H1 (cell line): Measurements from ENCODE around the gene MAML3. TPM values are rescaled to one million over a fixed set of nuclear protein-coding genes. Genes with fewer than 3 reads are reported as not detected.

Source experiments
- CTCF ChIA-PET: fragments of 300-600 bp; sonication (Branson Sonifier 250); formaldehyde crosslinking; loops from one replicate; lab custom pipeline; 2021; ENCODE audit not compliant: partially characterized antibody; lab: Charles Lee
- POLR2A ChIA-PET: fragments of 300-600 bp; sonication (Branson Sonifier 250); formaldehyde crosslinking; loops from one replicate; lab custom pipeline; 2021; ENCODE audit warnings: inconsistent platforms; ENCODE audit not compliant: partially characterized antibody; lab: Charles Lee
- DNase-seq, 2 experiments: peaks; one replicate each; pipeline versions ENCODE4 v3.0.0 to v3.0.0-alpha.2; 2010 to 2022; ENCODE audit warnings: low spot score in 2 of 2, low read depth in 1 of 2, mixed read lengths in 1 of 2
- FAIRE-seq: peaks from 2 replicates; lab custom pipeline; 2011; peaks lifted over from hg19 to GRCh38; lab: Jason Lieb, UNC
- H2AFZ ChIP-seq: 2 replicates; pipeline ENCODE4 v1.8.1; 2012; ENCODE audit warnings: low read length, inconsistent platforms
- H2AK5ac ChIP-seq: 2 replicates; pipeline ENCODE4 v1.6.1; 2013; ENCODE audit warnings: low read depth, low read length
- H2BK120ac ChIP-seq: replicated peaks from 2 replicates; pipeline ENCODE3; 2013; ENCODE audit warnings: low read depth, low read length, inconsistent platforms
- H2BK12ac ChIP-seq: 2 replicates; pipeline ENCODE4 v1.6.1; 2013; ENCODE audit warnings: low read depth, low read length
- H2BK15ac ChIP-seq: 2 replicates; pipeline ENCODE4 v1.6.1; 2013; ENCODE audit warnings: low read length
- H2BK20ac ChIP-seq: 2 replicates; pipeline ENCODE4 v1.6.1; 2013; ENCODE audit warnings: low read length
- H2BK5ac ChIP-seq: 2 replicates; pipeline ENCODE4 v1.6.1; 2013; ENCODE audit warnings: low read depth, low read length
- H3K14ac ChIP-seq: 2 replicates; pipeline ENCODE4 v1.6.1; 2013; ENCODE audit warnings: inconsistent platforms; ENCODE audit not compliant: insufficient read length
- H3K18ac ChIP-seq: 2 replicates; pipeline ENCODE4 v1.6.1; 2013; ENCODE audit warnings: low read length; ENCODE audit errors: extremely low read depth
- H3K23ac ChIP-seq: 2 replicates; pipeline ENCODE4 v1.6.1; 2013; ENCODE audit warnings: inconsistent platforms; ENCODE audit not compliant: insufficient read length
- H3K23me2 ChIP-seq: 2 replicates; pipeline ENCODE4 v1.6.1; 2013; ENCODE audit warnings: low read depth, low read length
- H3K27ac ChIP-seq: 2 replicates; pipeline ENCODE4 v1.6.1; 2011; ENCODE audit warnings: low read depth, low read length, inconsistent platforms
- H3K27me3 ChIP-seq, 4 experiments: replicated peaks in 1 of 4; 1 replicate in 1 of 4; 2 replicates in 3 of 4; pipeline versions ENCODE4 v1.6.1 to v1.8.1; 2011 to 2013; ENCODE audit warnings: low read length in 3 of 4, mild to moderate bottlenecking in 3 of 4, inconsistent platforms in 2 of 4, mixed read lengths in 2 of 4, moderate library complexity in 1 of 4; ENCODE audit not compliant: control insufficient read depth in 3 of 4, insufficient read depth in 3 of 4; ENCODE audit errors: extremely low read depth in 1 of 4
- H3K36me3 ChIP-seq, 4 experiments: 2 replicates each; pipeline versions ENCODE4 v1.6.1 to v1.8.1; 2011 to 2013; ENCODE audit warnings: mild to moderate bottlenecking in 4 of 4, low read length in 3 of 4, moderate library complexity in 2 of 4, control low read depth in 1 of 4, inconsistent platforms in 1 of 4; ENCODE audit not compliant: insufficient read depth in 4 of 4, control insufficient read depth in 2 of 4
- H3K4ac ChIP-seq: replicated peaks from 2 replicates; pipeline ENCODE3; 2013; ENCODE audit warnings: low read length, low read depth, mixed read lengths, inconsistent platforms; ENCODE audit not compliant: insufficient read length
- H3K4me1 ChIP-seq, 4 experiments: replicated peaks in 1 of 4; 1 replicate in 1 of 4; 2 replicates in 3 of 4; pipeline versions ENCODE4 v1.6.1 to v1.8.1; 2011 to 2013; ENCODE audit warnings: low read length in 3 of 4, inconsistent platforms in 2 of 4, mixed read lengths in 1 of 4; ENCODE audit not compliant: insufficient read depth in 4 of 4, control insufficient read depth in 3 of 4
- H3K4me2 ChIP-seq, 2 experiments: 2 replicates each; pipeline versions ENCODE4 v1.6.1 to v1.8.1; 2011 to 2013; ENCODE audit warnings: low read depth in 2 of 2, low read length in 2 of 2, control low read depth in 1 of 2, inconsistent platforms in 1 of 2, mild to moderate bottlenecking in 1 of 2; ENCODE audit not compliant: insufficient read depth in 1 of 2
- H3K4me3 ChIP-seq, 4 experiments: fragments of 200-600, 300-600 bp in 1 of 4; sonication (generic), shearing (Covaris generic), sonication (Bioruptor Twin) in 1 of 4; 2 replicates each; pipeline versions ENCODE4 v1.5.1 to v1.8.1; 2011 to 2016; ENCODE audit warnings: low read length in 4 of 4, low read depth in 3 of 4, control low read depth in 2 of 4, inconsistent platforms in 2 of 4, mild to moderate bottlenecking in 2 of 4, mixed read lengths in 1 of 4, moderate library complexity in 1 of 4; ENCODE audit not compliant: insufficient read depth in 2 of 4; ENCODE audit errors: extremely low read depth in 1 of 4
- H3K56ac ChIP-seq: replicated peaks from 2 replicates; pipeline ENCODE3; 2013; ENCODE audit warnings: low read depth, mild to moderate bottlenecking, mixed read lengths, low read length, inconsistent platforms; ENCODE audit not compliant: insufficient read length
- H3K79me1 ChIP-seq: 2 replicates; pipeline ENCODE4 v1.6.1; 2013; ENCODE audit warnings: low read depth, low read length, control low read depth
- H3K79me2 ChIP-seq, 2 experiments: 2 replicates each; pipeline versions ENCODE4 v1.6.1 to v1.8.1; 2012 to 2013; ENCODE audit warnings: low read length in 2 of 2, mild to moderate bottlenecking in 2 of 2, inconsistent platforms in 1 of 2; ENCODE audit not compliant: insufficient read depth in 2 of 2, control insufficient read depth in 1 of 2
- H3K9ac ChIP-seq, 4 experiments: replicated peaks in 1 of 4; 1 replicate in 1 of 4; 2 replicates in 3 of 4; pipeline versions ENCODE4 v1.6.1 to v1.8.1; 2011 to 2013; ENCODE audit warnings: low read depth in 3 of 4, low read length in 3 of 4, control low read depth in 2 of 4, mild to moderate bottlenecking in 2 of 4, moderate library complexity in 2 of 4, inconsistent platforms in 1 of 4; ENCODE audit errors: extremely low read depth in 1 of 4
- H3K9me3 ChIP-seq, 2 experiments: 2 replicates each; pipeline versions ENCODE4 v1.6.1 to v1.8.1; 2012 to 2013; ENCODE audit warnings: mild to moderate bottlenecking in 2 of 2, moderate library complexity in 2 of 2, control low read depth in 1 of 2, inconsistent platforms in 1 of 2, low read depth in 1 of 2, low read length in 1 of 2, mixed read lengths in 1 of 2; ENCODE audit not compliant: insufficient read depth in 2 of 2
- H4K20me1 ChIP-seq, 2 experiments: replicated peaks in 1 of 2; 2 replicates each; pipeline versions ENCODE3 to v1.8.1; 2011 to 2013; ENCODE audit warnings: inconsistent platforms in 2 of 2, low read length in 2 of 2, mild to moderate bottlenecking in 1 of 2; ENCODE audit not compliant: insufficient read depth in 2 of 2, control insufficient read depth in 1 of 2
- H4K5ac ChIP-seq: 2 replicates; pipeline ENCODE4 v1.6.1; 2013; ENCODE audit warnings: low read length, low read depth, mixed read lengths, inconsistent platforms; ENCODE audit not compliant: insufficient read length
- H4K8ac ChIP-seq: 2 replicates; pipeline ENCODE4 v1.8.0; 2013; ENCODE audit warnings: mild to moderate bottlenecking, moderate library complexity, low read length, inconsistent platforms; ENCODE audit not compliant: insufficient read depth; ENCODE audit errors: extremely low read depth
- H4K91ac ChIP-seq: replicated peaks from 2 replicates; pipeline ENCODE3; 2013; ENCODE audit warnings: low read length, mixed read lengths, inconsistent platforms; ENCODE audit not compliant: insufficient read length
- CEBPB ChIP-seq: IDR thresholded peaks from 2 replicates; pipeline ENCODE4 v1.6.1; 2012; ENCODE audit warnings: low read depth, low read length
- CREB1 ChIP-seq: IDR thresholded peaks from 2 replicates; pipeline ENCODE4 v1.6.1; 2012; ENCODE audit warnings: inconsistent platforms
- EP300 ChIP-seq, 2 experiments: IDR thresholded peaks; 1 replicate in 1 of 2; 2 replicates in 1 of 2; pipeline ENCODE4 v1.6.1; 2011 to 2012; ENCODE audit warnings: low read depth in 2 of 2, low read length in 2 of 2, mild to moderate bottlenecking in 2 of 2, borderline replicate concordance in 1 of 2, inconsistent platforms in 1 of 2, moderate library complexity in 1 of 2
- GTF2F1 ChIP-seq: IDR thresholded peaks from 2 replicates; pipeline ENCODE4 v1.6.1; 2012; ENCODE audit warnings: low read depth, low read length, improper control_type of control experiment, borderline replicate concordance
- JUND ChIP-seq: IDR thresholded peaks from 2 replicates; pipeline ENCODE4 v1.6.1; 2011; ENCODE audit warnings: mild to moderate bottlenecking, improper control_type of control experiment, low read length
- KDM1A ChIP-seq: fragments of 200-600, 300-600 bp; sonication (generic); IDR thresholded peaks from 2 replicates; pipeline ENCODE4 v1.7.1; 2016; ENCODE audit warnings: mild to moderate bottlenecking, low read length, borderline replicate concordance
- MAFK ChIP-seq: IDR thresholded peaks from 2 replicates; pipeline ENCODE4 v1.6.1; 2012; ENCODE audit warnings: low read depth, mild to moderate bottlenecking, improper control_type of control experiment, low read length
- NRF1 ChIP-seq: IDR thresholded peaks from 2 replicates; pipeline ENCODE4 v1.6.1; 2011; ENCODE audit warnings: mild to moderate bottlenecking, low read depth, low read length, improper control_type of control experiment
- SIN3A ChIP-seq, 2 experiments: IDR thresholded peaks in 1 of 2; conservative IDR thresholded peaks in 1 of 2; 2 replicates each; pipeline ENCODE4 v1.6.1; 2011 to 2012; ENCODE audit warnings: low read length in 2 of 2, improper control_type of control experiment in 1 of 2, low read depth in 1 of 2, mild to moderate bottlenecking in 1 of 2
- SUZ12 ChIP-seq: fragments of 200-600 bp; sonication (generic); IDR thresholded peaks from 2 replicates; pipeline ENCODE4 v1.6.1; 2012; ENCODE audit warnings: mild to moderate bottlenecking, inconsistent platforms, low read length, moderate library complexity, mixed read lengths
- TAF7 ChIP-seq: optimal IDR thresholded peaks from 2 replicates; pipeline ENCODE3; 2011; ENCODE audit warnings: low read depth, mild to moderate bottlenecking, inconsistent platforms, low read length, moderate library complexity, borderline replicate concordance
- WGBS, 2 experiments: shearing (Covaris generic) in 1 of 2; methylation state at CpG; one replicate each; pipeline versions ENCODE4 v1.1.6 to v1.1.7; 2013 to 2015; ENCODE audit warnings: low lambda C conversion rate in 2 of 2, mixed read lengths in 2 of 2, inconsistent platforms in 1 of 2, low coverage in 1 of 2, missing lambda C conversion rate in 1 of 2; ENCODE audit not compliant: insufficient replicate concordance in 2 of 2, insufficient coverage in 1 of 2, insufficient read length in 1 of 2; ENCODE audit errors: extremely low coverage in 1 of 2, missing lambda C conversion rate in 1 of 2; 5-methylcytosine and 5-hydroxymethylcytosine counted together
- polyA plus RNA-seq, 7 experiments: library from polyadenylated mRNA; depleted of rRNA in 3 of 7; stranded (reverse) in 5 of 7; unstranded in 2 of 7; fragments of >200 nt in 5 of 7; fragments of 200-250 nt in 2 of 7; gene quantifications; 1 replicate in 5 of 7; 2 replicates in 1 of 7; 4 replicates in 1 of 7; pipeline versions ENCODE4 v1.2.1 to v1.2.3, GENCODE V29; 2011 to 2013; ENCODE audit warnings: missing spikeins in 2 of 7, mixed read lengths in 2 of 7
- total RNA-seq: library from RNA; stranded (reverse); fragmentation: NEBNext Ultra II Directional; extraction: Animal tissue kit (Norgen Biotek cat#: 25700); gene quantifications from 2 replicates; pipeline ENCODE4 v1.2.1, GENCODE V29; 2021

Gene MAML3
- total and polyA plus RNA-seq, 2 of the 8 experiments (the other 6 are each of a cell fraction or from before 2014, with no cell fraction given): 2.1 to 5.7 TPM

DNA sequence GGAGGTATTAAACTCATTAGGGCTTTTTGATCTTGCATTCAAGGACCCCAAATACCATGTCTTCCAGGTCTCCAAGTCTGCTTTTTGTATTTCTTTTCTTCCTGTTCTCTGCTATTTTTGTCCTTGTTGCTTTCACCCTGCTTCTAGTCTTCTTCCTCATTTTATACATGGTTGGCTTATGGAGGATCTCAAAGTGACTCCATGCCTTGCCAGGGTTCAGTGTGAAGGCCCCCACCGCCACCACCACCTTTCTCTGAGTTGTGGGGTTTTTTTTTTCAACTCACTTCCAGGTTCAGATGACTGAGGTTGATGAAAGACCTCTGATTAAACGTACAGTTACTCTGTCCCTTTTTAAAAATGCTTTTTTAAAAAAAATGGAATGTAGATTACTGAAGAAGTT, 96.3 kb downstream of the MAML3 start:
- H4K20me1 ChIP-seq: no peaks in the 10 kb centered on the region
- DNase-seq (no peak), FAIRE-seq (no peak)
- no peak overlapping the region for H3K4me2 ChIP-seq
- TF ChIP-seq CREB1 (no peak), CEBPB (no peak), JUND (no peak), SIN3A (conservative IDR thresholded peaks at IDR 0.05 in 1 of 2, IDR thresholded peaks at IDR 0.05 in 1 of 2; ENCODE audit: low read depth in 1 of 2, low read length in 2 of 2) (no peak), KDM1A (no peak), TAF7 (no peak), EP300 (IDR thresholded peaks at IDR 0.05; ENCODE audit: borderline replicate concordance in 1 of 2, low read depth in 2 of 2, low read length in 2 of 2) (no peak), GTF2F1 (no peak), NRF1 (no peak), SUZ12 (no peak), MAFK (no peak)
- H3K9me3 ChIP-seq: no peaks in the 10 kb centered on the region
- H3K23ac ChIP-seq: no peak overlapping the region
- H2BK20ac ChIP-seq: no peak overlapping the region
- no peak overlapping the region for H3K56ac ChIP-seq
- no peak overlapping the region for H4K8ac ChIP-seq
- H3K23me2 ChIP-seq: no peaks in the 10 kb centered on the region
- H4K91ac ChIP-seq: no peak overlapping the region
- no peak overlapping the region for H3K4me3 ChIP-seq
- H2AFZ ChIP-seq: no peak overlapping the region
- H2BK120ac ChIP-seq: no peak overlapping the region
- H3K4ac ChIP-seq: no peak overlapping the region
- ChIA-PET POLR2A (no interaction called here), CTCF (interaction anchor here (0.7 kb wide), 1 partner anchor 8 kb away, joined by 4 read pairs; no protein-coding TSS in a partner anchor)
- H3K9ac ChIP-seq: no peak overlapping the region
- peaks cover 0 to 2% (median 0%) of the 10 kb centered on the region in 4 experiments; a peak in 1 of 7 replicates for H3K4me1 ChIP-seq
- H3K18ac ChIP-seq: no peak overlapping the region
- 78% methylated on average over 2 of the region's 2 CpGs; no CpG with 5 or more reads in 1 of the 2 experiments for WGBS, 2 experiments
- no peak overlapping the region for H2BK12ac ChIP-seq
- H3K27ac ChIP-seq: no peak overlapping the region
- no peak overlapping the region for H4K5ac ChIP-seq
- H2BK5ac ChIP-seq: no peak overlapping the region
- H3K27me3 ChIP-seq: no peaks in the 10 kb centered on the region
- H3K79me1 ChIP-seq: no peaks in the 10 kb centered on the region
- no peaks in the 10 kb centered on the region for H3K36me3 ChIP-seq
- H2AK5ac ChIP-seq: no peak overlapping the region
- no peak overlapping the region for H2BK15ac ChIP-seq
- H3K79me2 ChIP-seq: no peaks in the 10 kb centered on the region
- H3K14ac ChIP-seq: no peak overlapping the region
